NCI-H2081 treated with DMSO at 0.1 percent for 48 hours (cell line): Measurements from ENCODE around the gene ANKFY1.
"Not testable (repeated sequence)": the region's sequence is repeated elsewhere in the genome, so short reads cannot be mapped to it uniquely, and the experiment has no call there.

ENCODE experiments used
- DNase-seq: peaks from one replicate; lab custom pipeline; 2025; lab: John Stamatoyannopoulos, UW

Gene ANKFY1

DNA sequence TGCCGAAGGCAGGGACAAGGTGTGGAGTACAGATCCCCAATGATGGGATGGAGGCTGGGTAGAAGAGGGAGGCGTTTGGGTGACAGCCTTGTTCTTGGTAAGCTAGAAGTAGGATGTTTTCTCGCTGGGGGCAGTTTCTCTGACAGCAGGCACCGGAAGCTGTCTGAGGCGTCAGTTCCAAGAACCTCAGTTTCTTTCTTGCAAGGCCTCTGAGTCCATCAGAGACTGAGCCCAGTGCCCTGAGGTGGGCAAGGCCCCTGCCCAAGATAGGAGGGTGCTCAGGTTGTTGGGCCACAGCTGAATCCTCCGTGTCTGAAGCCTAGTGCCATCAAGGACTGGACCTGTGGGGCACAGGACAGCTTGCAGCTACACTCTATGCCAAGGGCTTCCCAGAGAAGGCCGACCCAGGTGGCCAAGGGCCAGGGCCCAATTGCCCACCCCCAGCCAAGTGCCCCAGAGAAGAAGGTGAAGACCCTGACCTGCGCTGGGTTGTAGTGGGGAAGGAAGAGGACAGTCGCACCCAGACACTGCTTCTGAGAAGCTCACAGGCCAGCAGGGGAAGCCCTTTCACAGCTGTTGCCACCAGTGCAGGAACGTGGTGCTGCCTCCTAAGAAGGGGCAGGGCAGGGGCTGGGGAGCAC, 107.7 kb downstream of the ANKFY1 start:
- no peak for DNase-seq

DNA sequence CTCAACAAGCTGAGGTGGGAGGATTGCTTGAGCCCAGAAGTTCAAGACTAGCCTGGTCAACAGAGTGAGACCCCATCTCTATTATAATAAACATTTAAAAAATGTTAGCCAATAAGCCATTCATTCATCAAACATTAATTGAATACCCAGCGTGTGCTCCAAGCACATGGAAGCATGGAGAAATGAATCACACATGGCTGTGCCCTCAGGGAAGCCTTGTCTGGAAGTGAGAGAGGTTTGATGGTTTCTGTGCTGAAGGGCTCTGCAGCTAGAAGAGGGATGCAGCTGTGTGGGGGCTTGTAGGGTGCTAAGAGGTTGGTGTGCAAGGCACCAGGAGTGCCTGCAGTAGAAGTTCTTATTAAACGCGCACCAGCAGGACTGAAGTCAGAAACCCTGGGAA, 109.6 kb downstream of the ANKFY1 start:
- DNase-seq: no peak

DNA sequence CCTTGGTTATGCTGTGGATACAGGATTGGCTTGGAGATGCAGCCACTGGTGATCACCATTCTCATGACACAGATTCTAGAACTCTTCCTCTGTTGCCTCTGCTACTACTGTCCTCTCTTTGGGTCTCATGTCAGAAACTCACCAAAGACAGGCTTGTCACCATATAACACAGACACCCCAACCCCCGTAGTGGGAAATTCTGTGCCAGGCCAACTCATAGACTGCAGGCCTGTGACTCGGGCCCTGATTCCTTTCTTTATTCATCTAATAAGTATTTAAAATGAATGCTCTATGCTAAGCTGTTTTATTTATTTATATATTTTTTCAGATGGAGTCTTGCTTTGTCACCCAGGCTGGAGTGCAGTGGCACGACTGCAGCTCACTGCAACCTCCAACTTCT, 111.3 kb downstream of the ANKFY1 start:
- DNase-seq: no peak

DNA sequence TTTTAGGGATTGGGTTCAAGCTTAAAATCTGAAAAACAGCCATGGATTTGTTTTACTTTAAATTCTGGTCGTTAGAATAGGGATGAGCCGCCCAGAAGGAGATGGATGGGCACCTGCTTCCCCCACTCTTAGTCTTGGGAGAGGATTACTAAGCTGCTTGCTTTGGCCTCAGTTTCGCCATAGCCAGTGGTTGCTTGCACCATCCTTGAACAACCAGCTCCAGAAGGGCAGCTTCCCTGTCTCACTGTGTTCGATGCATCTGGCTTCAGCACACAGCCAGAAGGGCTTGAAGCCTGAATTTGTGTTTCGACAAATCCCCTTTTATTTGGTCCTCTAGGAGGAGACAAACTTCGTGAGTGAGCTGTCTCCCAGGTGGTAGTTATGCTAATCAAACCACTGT, 113.7 kb downstream of the ANKFY1 start:
- DNase-seq: no peak

DNA sequence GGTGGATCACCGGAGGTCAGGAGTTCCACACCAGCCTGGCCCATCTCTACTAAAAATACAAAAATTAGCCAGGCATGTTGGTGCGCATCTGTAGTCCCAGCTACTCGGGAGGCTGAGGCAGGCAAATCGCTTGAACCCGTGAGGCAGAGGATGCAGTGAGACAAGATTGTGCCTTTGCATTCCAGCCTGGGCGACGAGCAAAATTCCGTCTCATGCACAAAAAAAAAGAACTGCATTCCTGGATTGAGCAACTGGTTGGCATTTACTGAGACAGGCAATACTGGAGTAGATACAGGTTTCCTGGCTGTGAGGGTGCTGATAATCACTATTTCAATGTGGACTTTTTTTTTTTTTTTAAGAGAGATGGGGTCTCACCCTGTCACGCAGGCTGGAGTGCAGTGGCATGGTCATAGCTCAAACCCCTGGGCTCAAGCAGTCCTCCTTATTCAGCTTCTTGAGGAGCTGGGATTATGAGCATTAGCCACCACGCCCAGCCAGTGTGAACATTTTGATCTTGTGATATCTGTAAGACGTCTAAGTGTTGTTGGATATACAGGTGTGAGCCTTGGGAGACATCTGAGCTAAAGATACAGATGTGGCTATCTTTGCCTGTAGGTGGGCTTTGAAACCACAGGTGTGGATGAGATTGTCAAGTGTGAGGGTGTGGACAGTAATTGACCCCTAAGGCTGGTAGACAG, 115.0 kb downstream of the ANKFY1 start:
- DNase-seq: no peak

DNA sequence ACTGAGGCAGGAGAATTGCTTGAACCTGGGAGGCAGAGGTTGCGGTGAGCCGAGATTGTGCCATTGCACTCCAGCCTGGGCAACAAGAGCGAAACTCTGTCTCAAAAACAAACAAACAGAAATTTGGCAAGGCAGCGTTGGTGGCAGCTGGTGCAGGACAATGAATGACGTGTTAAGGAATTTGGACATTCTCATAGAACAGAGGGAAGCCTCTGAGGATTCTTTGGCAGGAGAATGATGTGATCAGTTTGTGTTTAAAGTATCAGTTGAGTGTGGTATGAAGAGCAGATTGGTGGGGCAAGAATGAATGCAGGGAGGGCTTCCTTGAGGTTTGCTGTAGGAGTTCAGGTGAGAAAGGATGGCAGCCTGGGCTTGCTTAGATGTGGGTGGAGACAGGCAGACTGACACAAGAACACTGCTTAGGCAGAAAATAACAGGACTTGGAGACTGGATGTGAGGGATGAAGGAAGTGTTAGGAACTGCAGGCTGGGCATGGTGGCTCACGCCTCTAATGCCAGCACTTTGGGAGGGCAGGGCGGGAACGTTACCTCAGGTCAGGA, 115.9 kb downstream of the ANKFY1 start:
- no peak for DNase-seq

DNA sequence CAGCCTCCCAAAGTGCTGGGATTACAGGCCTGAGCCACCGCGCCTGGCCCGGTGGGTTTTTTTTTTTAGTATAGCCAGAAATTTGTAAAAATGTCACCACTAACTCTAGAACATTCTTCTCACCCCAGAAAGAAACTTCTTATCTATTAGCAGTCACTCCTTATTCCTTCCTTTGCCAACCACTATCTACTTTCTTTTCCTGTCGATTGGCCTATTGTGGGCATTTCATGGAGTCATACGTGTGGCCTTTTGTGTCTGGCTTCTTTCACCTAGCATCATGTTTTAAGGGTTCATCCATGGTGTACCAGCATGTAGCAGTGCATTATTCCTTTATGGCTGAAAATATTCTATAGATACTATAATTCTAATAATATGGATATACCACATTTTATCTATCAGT, 117.1 kb downstream of the ANKFY1 start:
- no peak for DNase-seq

DNA sequence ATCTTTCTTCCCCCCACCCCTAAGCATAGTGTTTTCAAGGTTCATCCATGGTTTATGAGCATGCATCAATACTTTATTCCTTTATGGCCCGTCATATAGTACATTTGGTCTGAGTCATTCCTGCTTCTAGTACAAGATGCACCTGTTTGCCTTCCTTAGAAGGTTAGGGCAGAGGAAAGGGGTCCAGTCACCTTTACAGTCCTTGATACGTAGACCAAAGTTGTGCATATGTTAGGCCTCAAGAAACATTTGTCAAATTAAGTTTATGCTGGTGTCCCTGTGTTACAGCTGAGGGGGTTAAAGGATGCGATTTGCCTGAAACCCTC, 119.4 kb downstream of the ANKFY1 start:
- DNase-seq: no peak

DNA sequence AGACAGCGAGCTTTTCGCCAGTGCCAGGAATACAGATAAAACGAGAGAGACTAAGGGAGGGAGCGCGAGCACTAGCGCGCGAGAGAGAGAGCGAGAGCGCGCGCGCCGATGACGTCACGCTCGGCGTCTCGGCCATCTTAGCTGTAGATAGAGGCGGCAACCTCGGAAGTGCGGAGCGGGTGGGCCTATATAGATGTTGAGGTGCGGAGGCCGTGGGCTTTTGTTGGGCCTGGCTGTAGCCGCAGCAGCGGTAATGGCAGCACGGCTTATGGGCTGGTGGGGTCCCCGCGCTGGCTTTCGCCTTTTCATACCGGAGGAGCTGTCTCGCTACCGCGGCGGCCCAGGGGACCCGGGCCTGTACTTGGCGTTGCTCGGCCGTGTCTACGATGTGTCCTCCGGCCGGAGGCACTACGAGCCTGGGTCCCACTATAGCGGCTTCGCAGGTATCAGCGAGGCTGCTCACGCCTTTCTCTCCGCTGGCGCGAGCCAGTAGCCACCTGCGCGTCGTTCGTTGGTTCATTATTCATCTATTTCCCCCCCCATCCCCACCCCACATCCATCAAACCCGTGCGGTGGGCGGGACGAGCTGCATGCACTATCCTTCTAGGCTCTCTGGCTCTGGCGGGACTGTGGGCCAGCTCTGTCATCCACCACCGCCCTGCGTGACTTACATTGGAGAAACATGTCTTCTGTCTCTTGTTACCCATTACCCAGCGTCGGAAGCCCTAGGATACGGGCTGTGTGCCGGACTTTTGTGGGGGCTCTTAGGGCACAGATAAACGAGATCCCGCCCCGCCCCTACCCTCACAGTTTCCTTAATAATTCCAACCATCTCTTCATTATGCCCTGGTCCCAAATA, 120.0 kb downstream of the ANKFY1 start:
- peak; percentile 20 for DNase-seq

DNA sequence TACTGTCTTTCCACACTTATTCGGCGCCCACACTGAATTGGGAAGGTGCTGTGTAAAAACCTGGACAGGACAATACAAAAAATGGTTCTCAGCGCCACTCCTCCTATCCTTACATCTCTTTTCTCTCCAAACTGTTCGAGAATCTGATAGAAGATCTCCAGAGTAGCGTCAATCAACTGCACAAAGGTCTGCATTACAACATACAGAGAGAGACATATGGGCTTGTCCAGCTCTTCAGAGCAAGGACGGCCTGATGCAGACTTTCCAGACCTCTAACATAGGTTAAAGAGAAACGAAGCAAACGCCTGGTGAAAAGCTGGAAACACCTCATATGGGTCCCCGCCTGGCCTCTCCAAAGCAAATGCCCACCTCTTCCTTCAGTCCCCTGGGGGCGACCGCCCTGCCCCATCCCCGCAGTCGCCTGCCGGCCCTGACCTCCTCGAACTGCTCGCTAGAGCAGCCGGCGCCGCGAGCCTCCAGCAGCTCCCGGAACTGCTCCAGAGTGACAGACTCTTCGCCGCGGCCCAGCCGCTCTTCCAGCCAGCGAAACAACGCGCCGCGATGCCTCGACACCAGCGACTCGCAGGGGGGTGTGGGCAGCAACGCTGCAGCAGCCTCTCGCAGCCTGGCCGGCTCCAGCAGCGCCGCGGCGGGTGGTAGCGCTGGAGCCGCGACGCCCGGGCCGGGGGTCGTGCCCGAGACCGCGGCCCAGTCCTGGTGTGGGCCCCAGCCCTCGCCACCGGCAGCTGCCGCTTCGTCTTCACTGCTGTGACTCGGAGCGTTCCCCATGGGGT, 121.5 kb downstream of the ANKFY1 start:
- no peak for DNase-seq

DNA sequence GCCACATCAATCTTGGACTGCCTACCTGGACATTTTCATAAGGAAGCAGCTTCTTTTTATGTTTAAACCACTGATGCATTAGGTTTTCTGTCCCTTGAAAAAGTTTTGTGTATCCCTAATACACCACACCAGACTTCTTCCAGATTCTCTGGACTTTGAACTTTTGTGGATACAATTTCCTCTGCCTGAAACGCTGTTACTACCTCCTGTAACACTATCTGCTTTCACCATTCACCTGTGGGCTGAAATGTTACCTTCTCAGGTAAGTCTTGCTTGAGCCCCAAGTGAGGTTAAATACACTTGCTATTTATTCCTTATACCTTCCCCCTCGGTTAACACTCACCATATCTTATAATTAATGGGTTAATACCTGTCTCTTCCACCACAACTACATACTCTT, 123.7 kb downstream of the ANKFY1 start:
- DNase-seq: no peak

DNA sequence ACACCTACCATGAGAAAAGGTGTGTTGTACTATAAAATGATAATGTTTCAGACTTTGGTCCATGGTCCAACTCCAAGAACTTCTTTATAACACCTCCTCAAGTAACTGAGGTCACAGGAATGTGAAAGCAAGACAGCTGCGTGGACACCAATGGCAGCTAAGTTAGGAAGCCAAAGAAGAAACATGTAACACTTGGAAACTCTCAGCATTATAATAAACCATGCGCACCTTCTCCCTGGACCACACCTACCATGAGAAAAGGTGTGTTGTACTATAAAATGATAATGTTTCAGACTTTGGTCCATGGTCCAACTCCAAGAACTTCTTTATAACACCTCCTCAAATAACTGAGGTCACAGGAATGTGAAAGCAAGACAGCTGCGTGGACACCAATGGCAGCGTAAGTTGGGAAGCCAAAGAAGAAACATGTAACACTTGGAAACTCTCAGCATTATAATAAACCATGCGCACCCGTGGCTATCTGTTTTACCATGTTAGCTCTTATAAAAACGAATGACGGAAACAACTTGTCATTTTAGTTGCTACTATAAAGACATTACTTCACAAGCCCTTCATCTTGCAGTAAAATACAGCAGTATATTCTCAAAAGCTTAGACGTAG, 124.8 kb downstream of the ANKFY1 start:
- not testable (repeated sequence) for DNase-seq

DNA sequence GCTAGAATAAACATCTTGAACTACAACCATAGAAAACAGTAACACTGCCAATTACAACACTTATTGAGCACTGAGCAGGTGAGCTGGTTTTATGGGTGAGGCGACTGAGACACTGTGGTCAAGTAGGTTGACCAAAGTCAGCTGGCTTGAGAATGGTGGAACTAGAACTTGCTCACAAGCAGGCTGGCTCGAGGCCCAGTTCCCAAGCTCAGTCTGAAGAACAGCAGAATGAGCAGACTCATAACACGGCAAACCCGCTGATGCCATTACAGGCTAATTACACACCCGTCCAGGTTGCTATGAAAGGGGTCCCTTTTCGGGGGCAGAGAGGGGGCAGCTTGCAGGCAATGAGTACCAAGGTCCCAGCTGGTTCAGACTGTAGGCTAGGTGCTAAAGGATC, 127.4 kb downstream of the ANKFY1 start:
- DNase-seq: no peak

DNA sequence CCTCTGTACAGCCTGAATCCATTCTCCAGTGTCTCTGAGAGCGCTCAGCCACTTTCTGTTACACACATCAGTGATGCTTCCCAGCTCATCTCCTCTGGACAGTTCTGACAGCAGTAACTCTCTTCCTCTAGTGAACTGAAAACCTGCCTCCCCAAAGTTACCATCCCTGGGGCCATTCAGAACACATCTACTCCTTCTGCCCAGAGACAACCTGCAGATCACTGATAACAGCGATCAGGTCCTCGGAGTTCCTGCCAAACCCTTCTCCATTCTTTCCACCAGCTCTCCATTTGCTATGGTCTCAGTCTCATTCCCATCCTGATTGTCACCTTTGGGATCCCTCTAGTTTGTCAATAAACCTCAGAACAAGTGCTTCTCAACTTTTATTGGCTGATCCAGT, 128.3 kb downstream of the ANKFY1 start:
- DNase-seq: no peak

DNA sequence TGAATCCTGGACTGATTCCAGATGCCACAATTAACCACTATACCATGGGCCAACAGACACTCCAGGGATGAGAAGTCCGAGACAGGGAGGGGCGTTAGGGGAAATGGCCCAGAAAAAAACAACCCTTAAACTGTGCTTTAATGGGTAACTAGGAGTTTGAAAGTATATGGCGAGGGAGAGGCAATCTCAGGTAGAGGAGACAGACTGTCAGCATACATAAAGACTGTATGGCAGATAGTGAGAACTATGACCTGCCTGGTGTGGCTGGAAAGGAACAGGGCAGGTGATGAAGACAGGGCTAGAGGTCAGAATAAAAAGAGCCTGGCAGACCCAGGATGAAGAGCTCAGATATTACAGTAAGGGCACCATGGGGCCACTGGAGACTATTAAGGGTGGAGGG, 129.1 kb downstream of the ANKFY1 start:
- no peak for DNase-seq

DNA sequence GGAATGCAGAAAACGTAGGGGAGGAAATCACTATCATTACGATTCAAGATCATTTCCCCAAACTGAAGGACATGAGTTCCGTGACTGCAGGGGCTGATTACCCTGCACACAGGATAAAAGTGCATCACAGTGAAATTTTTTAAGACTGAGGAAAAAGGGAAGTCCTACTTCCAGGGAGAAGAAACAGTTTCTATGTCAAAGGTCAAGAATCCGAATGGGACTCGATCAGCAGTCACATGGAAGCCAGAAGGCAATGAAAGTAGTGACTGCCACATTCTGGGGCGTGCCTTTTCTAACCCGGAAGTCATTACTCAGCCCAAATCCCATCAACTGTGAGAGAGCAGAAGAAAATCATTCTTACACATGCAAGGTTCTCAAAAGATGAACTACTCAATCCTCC, 133.1 kb downstream of the ANKFY1 start:
- DNase-seq: no peak

DNA sequence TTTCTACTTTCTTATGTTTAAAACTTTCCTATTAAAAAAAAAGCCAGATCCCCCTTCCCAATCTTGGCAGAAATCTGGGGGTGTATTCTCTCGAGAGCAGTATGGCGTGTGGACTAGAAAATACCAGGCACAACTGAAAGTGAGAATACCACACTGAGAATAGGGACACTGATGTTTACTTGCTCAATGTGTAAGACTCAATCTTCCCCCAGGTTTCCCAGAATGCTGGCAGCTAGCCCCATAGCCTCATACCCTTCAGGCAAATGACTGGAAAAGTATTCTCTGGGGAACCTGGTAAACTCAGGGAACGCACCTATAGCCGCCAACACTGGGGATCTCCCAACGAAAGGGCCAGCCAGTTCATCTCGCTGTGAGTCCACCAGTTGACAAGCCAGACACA, 136.2 kb downstream of the ANKFY1 start:
- no peak for DNase-seq

DNA sequence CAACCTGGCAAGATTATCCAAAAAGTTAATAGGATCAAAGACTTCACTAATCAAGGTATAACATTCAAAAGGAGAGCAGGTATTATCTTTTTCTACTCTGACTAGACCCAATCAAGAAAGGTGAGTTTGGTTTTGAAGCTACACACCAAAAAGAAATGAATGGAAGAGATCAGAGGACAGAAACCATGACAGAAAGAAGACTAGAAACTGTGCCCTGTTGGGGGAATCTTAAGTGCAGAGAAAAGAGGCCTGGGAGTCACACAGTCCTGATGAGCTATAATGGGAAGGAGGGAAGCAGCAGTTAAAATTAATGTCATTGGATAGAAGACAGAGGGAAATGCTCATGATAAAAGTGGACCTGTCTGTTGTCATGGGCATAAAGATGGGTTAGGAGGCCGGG, 138.2 kb downstream of the ANKFY1 start:
- DNase-seq: no peak

DNA sequence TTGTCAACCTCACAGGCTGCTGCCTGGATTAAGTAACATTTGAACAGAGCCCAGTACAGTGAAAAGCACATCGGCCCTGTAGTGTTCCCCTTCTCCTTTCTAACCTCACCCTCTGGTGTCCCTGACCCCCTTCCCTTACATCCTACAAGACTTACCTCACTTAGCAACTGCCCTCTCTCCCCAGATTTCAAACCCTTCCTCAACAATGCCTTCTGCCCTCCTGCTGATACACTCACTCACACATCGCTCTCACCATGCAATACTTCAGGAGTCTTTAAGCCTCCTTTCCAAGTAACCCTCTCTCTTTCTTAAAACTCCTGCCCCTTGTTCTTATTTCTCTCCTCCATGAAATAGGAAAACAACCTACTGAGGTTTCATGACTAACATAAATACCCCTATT, 138.8 kb downstream of the ANKFY1 start:
- no peak for DNase-seq

DNA sequence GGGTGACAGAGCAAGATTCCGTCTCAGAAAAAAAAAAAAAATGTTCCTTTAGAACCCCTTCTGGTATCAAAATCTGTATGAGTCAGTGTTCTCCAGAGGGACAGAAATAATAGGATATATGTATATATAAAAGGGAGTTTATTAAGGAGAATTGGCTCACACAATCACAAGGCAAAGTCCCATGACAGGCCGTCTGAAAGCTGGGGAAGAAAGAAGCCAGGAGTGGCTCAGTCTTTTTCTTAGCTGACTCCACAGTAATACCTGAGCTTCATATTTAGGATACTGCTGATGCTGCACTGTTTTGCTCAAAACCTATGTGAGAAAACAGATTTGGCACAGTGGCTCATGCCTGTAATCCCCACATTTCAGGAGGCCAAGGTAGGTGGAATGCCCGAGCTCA, 143.4 kb downstream of the ANKFY1 start:
- DNase-seq: no peak

DNA sequence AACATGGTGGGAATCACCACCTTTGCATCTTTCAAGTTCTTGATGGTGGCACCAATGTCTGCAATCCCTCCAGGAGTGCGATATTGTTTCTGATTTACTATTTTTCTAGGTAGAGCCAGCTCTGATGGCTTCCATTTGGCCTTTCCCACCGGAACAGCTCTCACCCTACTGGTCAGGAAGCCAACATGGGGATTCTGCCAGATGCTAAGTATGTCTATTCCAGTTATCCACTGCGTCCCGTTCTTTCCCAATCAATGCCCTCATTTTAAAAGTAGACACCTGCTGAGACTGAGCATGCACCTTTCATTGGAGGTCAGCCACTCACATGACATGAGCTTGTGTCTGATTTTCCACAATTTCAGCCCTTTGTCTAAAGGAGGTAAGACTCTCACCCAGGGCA, 144.5 kb downstream of the ANKFY1 start:
- DNase-seq: no peak
